BLaER1 (cell line): ENCODE data around the gene PIP5K1A.
A peak's percentile ranks its signal among the peaks of the same experiment; 100 is the strongest.
"Not testable (repeated sequence)": the region's sequence is repeated elsewhere in the genome, so short reads cannot be mapped to it uniquely, and the experiment has no call there.

Experiments used
- H3K27ac ChIP-seq: shearing (Covaris generic); formaldehyde crosslinking; 2 replicates; pipeline ENCODE4 v1.8.1; 2022
- H3K27me3 ChIP-seq: shearing (Covaris generic); formaldehyde crosslinking; 2 replicates; pipeline ENCODE4 v1.8.1; 2022
- H3K36me3 ChIP-seq: shearing (Covaris generic); formaldehyde crosslinking; 2 replicates; pipeline ENCODE4 v1.8.1; 2022
- H3K4me1 ChIP-seq: shearing (Covaris generic); formaldehyde crosslinking; 2 replicates; pipeline ENCODE4 v1.8.1; 2022
- H3K4me2 ChIP-seq: shearing (Covaris generic); formaldehyde crosslinking; 2 replicates; pipeline ENCODE4 v1.8.1; 2022
- H3K4me3 ChIP-seq: shearing (Covaris generic); formaldehyde crosslinking; 2 replicates; pipeline ENCODE4 v1.8.1; 2022
- H3K9ac ChIP-seq: shearing (Covaris generic); formaldehyde crosslinking; 2 replicates; pipeline ENCODE4 v1.8.1; 2022
- H3K9me3 ChIP-seq: shearing (Covaris generic); formaldehyde crosslinking; 2 replicates; pipeline ENCODE4 v1.8.1; 2022
- H4K20me1 ChIP-seq: shearing (Covaris generic); formaldehyde crosslinking; 2 replicates; pipeline ENCODE4 v1.8.1; 2022
- Cebpa-rat ChIP-seq: shearing (Covaris generic); IDR thresholded peaks from 2 replicates; pipeline ENCODE4 v1.8.1; 2022

Gene PIP5K1A

GRCh38 chr1:151166505-151166956 is 31.8 kb upstream of the PIP5K1A start:
- Histone ChIP-seq H3K27ac (peak overlapping the region; percentile 79), H3K4me1 (peaks cover 33% of the 10 kb centered on the region), H3K9me3 (no peaks in the 10 kb centered on the region), H3K4me3 (peak overlapping the region; percentile 79), H3K4me2 (peak overlapping the region; percentile 85), H4K20me1 (no peaks in the 10 kb centered on the region), H3K36me3 (peaks cover 47% of the 10 kb centered on the region), H3K27me3 (no peaks in the 10 kb centered on the region), H3K9ac (peak overlapping the region; percentile 88)
- no peak for TF ChIP-seq Cebpa-rat

GRCh38 chr1:151167116-151167515 is 31.2 kb upstream of the PIP5K1A start:
- H3K9ac ChIP-seq: peak overlapping the region; percentile 88
- H3K27me3 ChIP-seq: no peaks in the 10 kb centered on the region
- H3K36me3 ChIP-seq: peaks cover 48% of the 10 kb centered on the region
- H4K20me1 ChIP-seq: no peaks in the 10 kb centered on the region
- H3K4me1 ChIP-seq: peaks cover 33% of the 10 kb centered on the region
- no peak for TF ChIP-seq Cebpa-rat
- 0 out of 2 replicates have a peak overlapping the region, but pooled peaks have one; percentile 79 for H3K27ac ChIP-seq
- H3K4me3 ChIP-seq: peak overlapping the region; percentile 79
- H3K4me2 ChIP-seq: peak overlapping the region; percentile 85
- no peaks in the 10 kb centered on the region for H3K9me3 ChIP-seq

GRCh38 chr1:151171190-151171589 is 27.2 kb upstream of the PIP5K1A start:
- H3K9ac ChIP-seq: no peak overlapping the region

GRCh38 chr1:151175041-151175741 is 23.2 kb upstream of the PIP5K1A start:
- peaks cover 94% of the 10 kb centered on the region for H3K36me3 ChIP-seq
- H3K9ac ChIP-seq: no peak overlapping the region
- no peaks in the 10 kb centered on the region for H3K9me3 ChIP-seq

More at GRCh38 chr1:151171190-151171589, 27.2 kb upstream of the PIP5K1A start:
- Histone ChIP-seq H3K4me1 (peaks cover 11% of the 10 kb centered on the region), H3K36me3 (peaks cover 85% of the 10 kb centered on the region), H3K27ac (no peak overlapping the region), H3K4me2 (no peak overlapping the region), H4K20me1 (no peaks in the 10 kb centered on the region), H3K4me3 (no peak overlapping the region), H3K9me3 (no peaks in the 10 kb centered on the region), H3K27me3 (no peaks in the 10 kb centered on the region)
- no peak for TF ChIP-seq Cebpa-rat

GRCh38 chr1:151175863-151176262 is 22.5 kb upstream of the PIP5K1A start, which contains the start of gene TMOD4:
TSS of gene TMOD4 (minus strand) at chr1:151175981. CDS start at chr1:151174875, 1,106 bp downstream.
- H3K4me3 ChIP-seq: no peak within 1 kb of the TSS

More at GRCh38 chr1:151175041-151175741, 23.2 kb upstream of the PIP5K1A start:
- Histone ChIP-seq H3K4me3 (no peak overlapping the region), H3K4me2 (no peak overlapping the region), H3K4me1 (no peaks in the 10 kb centered on the region), H3K27ac (no peak overlapping the region), H3K27me3 (no peaks in the 10 kb centered on the region), H4K20me1 (no peaks in the 10 kb centered on the region)
- TF ChIP-seq Cebpa-rat: no peak

GRCh38 chr1:151176514-151177045 is 21.8 kb upstream of the PIP5K1A start:
- Histone ChIP-seq H4K20me1 (no peaks in the 10 kb centered on the region), H3K9ac (no peak overlapping the region), H3K36me3 (peaks cover 94% of the 10 kb centered on the region), H3K9me3 (no peaks in the 10 kb centered on the region), H3K27ac (no peak overlapping the region), H3K4me2 (no peak overlapping the region), H3K4me3 (no peak overlapping the region), H3K27me3 (no peaks in the 10 kb centered on the region), H3K4me1 (no peaks in the 10 kb centered on the region)
- TF ChIP-seq Cebpa-rat: no peak

More at GRCh38 chr1:151175863-151176262, 22.5 kb upstream of the PIP5K1A start, which contains the start of gene TMOD4:
- H3K36me3 ChIP-seq: peaks cover 94% of the 10 kb centered on the region
- no peak within 1 kb of the TSS for H3K27ac ChIP-seq
- H3K9ac ChIP-seq: no peak within 1 kb of the TSS
- no peak for TF ChIP-seq Cebpa-rat
- no peaks in the 10 kb centered on the region for H4K20me1 ChIP-seq
- H3K27me3 ChIP-seq: no peaks in the 10 kb centered on the region
- H3K4me2 ChIP-seq: no peak within 1 kb of the TSS
- no peaks in the 10 kb centered on the region for H3K4me1 ChIP-seq
- no peaks in the 10 kb centered on the region for H3K9me3 ChIP-seq

- 0 out of 2 replicates have a peak overlapping the region, but pooled peaks have one; percentile 19 for H3K9ac ChIP-seq
- H3K4me1 ChIP-seq: peaks cover 17% of the 10 kb centered on the region
- H4K20me1 ChIP-seq: no peaks in the 10 kb centered on the region
- no peak overlapping the region for H3K4me3 ChIP-seq
- H3K36me3 ChIP-seq: peaks cover 80% of the 10 kb centered on the region
- TF ChIP-seq Cebpa-rat: no peak
- no peaks in the 10 kb centered on the region for H3K27me3 ChIP-seq
- H3K9me3 ChIP-seq: no peaks in the 10 kb centered on the region
- H3K27ac ChIP-seq: no peak overlapping the region
- no peak overlapping the region for H3K4me2 ChIP-seq
These were observed 14.1 kb upstream of the PIP5K1A start for GRCh38 chr1:151184211-151184610.

GRCh38 chr1:151187205-151187604 is 11.1 kb upstream of the PIP5K1A start:
- no peak for TF ChIP-seq Cebpa-rat
- no peak overlapping the region for H3K27ac ChIP-seq
- H3K9me3 ChIP-seq: no peaks in the 10 kb centered on the region
- H4K20me1 ChIP-seq: no peaks in the 10 kb centered on the region
- no peaks in the 10 kb centered on the region for H3K27me3 ChIP-seq
- H3K36me3 ChIP-seq: peaks cover 50% of the 10 kb centered on the region
- H3K4me3 ChIP-seq: no peak overlapping the region
- peaks cover 24% of the 10 kb centered on the region for H3K4me1 ChIP-seq
- no peak overlapping the region for H3K4me2 ChIP-seq
- no peak overlapping the region for H3K9ac ChIP-seq

GRCh38 chr1:151188667-151189066 is 9.7 kb upstream of the PIP5K1A start:
- Histone ChIP-seq H3K4me3 (peak overlapping the region; percentile 84), H3K4me2 (peak overlapping the region; percentile 95), H3K36me3 (peaks cover 35% of the 10 kb centered on the region), H3K4me1 (peaks cover 24% of the 10 kb centered on the region), H3K27ac (peak overlapping the region; percentile 93), H3K9ac (peak overlapping the region; percentile 93)
- H3K9me3 ChIP-seq, H4K20me1 ChIP-seq, H3K27me3 ChIP-seq: not testable (repeated sequence)
